HG03159 (cell line): Measurements from ENCODE around the gene OBSCN.

ENCODE experiments used
- ATAC-seq: cut with Tn5 transposase; IDR thresholded peaks from one replicate; pipeline ENCODE4 v1.9.1; 2021; ENCODE audit warnings: mild to moderate bottlenecking, moderate library complexity; ENCODE audit not compliant: unreplicated experiment

OBSCN gene

GRCh38 chr1:228337711-228338520 is 130.1 kb downstream of the OBSCN start:
- no peak for ATAC-seq

GRCh38 chr1:228338521-228339051 is 130.7 kb downstream of the OBSCN start:
- ATAC-seq: no peak

- ATAC-seq: no peak
These were observed 131.3 kb downstream of the OBSCN start for GRCh38 chr1:228339059-228339704.

- no peak for ATAC-seq
These were observed 132.2 kb downstream of the OBSCN start for GRCh38 chr1:228339766-228340685.

- ATAC-seq: no peak
These were observed 133.0 kb downstream of the OBSCN start for GRCh38 chr1:228340686-228341449.

GRCh38 chr1:228341450-228341813 is 133.6 kb downstream of the OBSCN start:
- ATAC-seq: no peak

- no peak for ATAC-seq
These were observed 134.2 kb downstream of the OBSCN start for GRCh38 chr1:228341814-228342626.

GRCh38 chr1:228342627-228343190 is 134.9 kb downstream of the OBSCN start:
- no peak for ATAC-seq

GRCh38 chr1:228343191-228343661 is 135.4 kb downstream of the OBSCN start:
- no peak for ATAC-seq

- no peak for ATAC-seq
These were observed 136.8 kb downstream of the OBSCN start for GRCh38 chr1:228344631-228345072.

GRCh38 chr1:228345201-228345930 is 137.5 kb downstream of the OBSCN start:
- no peak for ATAC-seq

GRCh38 chr1:228346731-228347130 is 138.9 kb downstream of the OBSCN start:
- no peak for ATAC-seq

- no peak for ATAC-seq
These were observed 139.3 kb downstream of the OBSCN start for GRCh38 chr1:228347181-228347580.

- ATAC-seq: no peak
These were observed 141.0 kb downstream of the OBSCN start for GRCh38 chr1:228348708-228349467.

- no peak for ATAC-seq
These were observed 141.9 kb downstream of the OBSCN start for GRCh38 chr1:228349701-228350171.

GRCh38 chr1:228350179-228350742 is 142.4 kb downstream of the OBSCN start:
- no peak for ATAC-seq
